GM23248 (cell line): Measurements from ENCODE around the gene IQSEC1. TPM values are rescaled to one million over a fixed set of nuclear protein-coding genes. Genes with fewer than 3 reads are reported as not detected.
A peak's percentile ranks its signal among the peaks of the same experiment; 100 is the strongest.

Experiments used
- DNase-seq: peaks from one replicate; pipeline ENCODE4 v3.0.0-alpha.2; 2015
- H2AFZ ChIP-seq: fragments of 200-600 bp; sonication (generic); 2 replicates; pipeline ENCODE4 v1.6.1; 2016; ENCODE audit warnings: antibody characterized with exemption
- H3F3A ChIP-seq: fragments of 200-600 bp; sonication (generic); 2 replicates; pipeline ENCODE4 v1.6.1; 2016; ENCODE audit warnings: mild to moderate bottlenecking, antibody characterized with exemption, mixed run types; ENCODE audit not compliant: insufficient read depth
- H3K27ac ChIP-seq: fragments of 200-600 bp; sonication (generic); 2 replicates; pipeline ENCODE4 v1.5.1; 2016; ENCODE audit warnings: mild to moderate bottlenecking
- H3K27me3 ChIP-seq: fragments of 200-600 bp; sonication (generic); replicated peaks from 2 replicates; pipeline ENCODE4 v1.6.1; 2016; ENCODE audit warnings: mild to moderate bottlenecking; ENCODE audit not compliant: insufficient read depth
- H3K36me3 ChIP-seq: fragments of 200-600 bp; sonication (generic); 2 replicates; pipeline ENCODE4 v1.6.1; 2016; ENCODE audit warnings: low read depth, mild to moderate bottlenecking
- H3K4me1 ChIP-seq: fragments of 200-600 bp; sonication (generic); 2 replicates; pipeline ENCODE4 v1.6.1; 2016; ENCODE audit warnings: mild to moderate bottlenecking; ENCODE audit not compliant: insufficient read depth
- H3K4me2 ChIP-seq: fragments of 200-600 bp; sonication (generic); one replicate; pipeline ENCODE4 v1.6.1; 2016; ENCODE audit warnings: mild to moderate bottlenecking; ENCODE audit not compliant: unreplicated experiment
- H3K4me3 ChIP-seq: fragments of 200-600 bp; sonication (generic); 2 replicates; pipeline ENCODE4 v1.5.1; 2016; ENCODE audit warnings: mild to moderate bottlenecking
- H3K79me2 ChIP-seq: fragments of 200-600 bp; sonication (generic); 2 replicates; pipeline ENCODE4 v1.6.1; 2016; ENCODE audit warnings: mild to moderate bottlenecking; ENCODE audit not compliant: insufficient read depth
- H3K9ac ChIP-seq: fragments of 200-600 bp; sonication (generic); 2 replicates; pipeline ENCODE4 v1.6.1; 2016; ENCODE audit warnings: mild to moderate bottlenecking
- H3K9me2 ChIP-seq: fragments of 200-600 bp; sonication (generic); 2 replicates; pipeline ENCODE4 v1.6.1; 2016; ENCODE audit warnings: mixed run types, mild to moderate bottlenecking, moderate library complexity; ENCODE audit not compliant: insufficient read depth
- H3K9me3 ChIP-seq: fragments of 200-600 bp; sonication (generic); one replicate; pipeline ENCODE4 v1.6.1; 2017; ENCODE audit warnings: low read depth
- H4K20me1 ChIP-seq: fragments of 200-600 bp; sonication (generic); 2 replicates; pipeline ENCODE4 v1.6.0; 2016; ENCODE audit not compliant: insufficient read depth
- EZH2 ChIP-seq: fragments of 200-600 bp; sonication (generic); IDR thresholded peaks from 2 replicates; pipeline ENCODE4 v1.6.1; 2018; ENCODE audit warnings: antibody characterized with exemption, mild to moderate bottlenecking; ENCODE audit not compliant: insufficient read depth, poor library complexity, severe bottlenecking
- EZH2phosphoT487 ChIP-seq: fragments of 200-600 bp; sonication (generic); IDR thresholded peaks from 2 replicates; pipeline ENCODE4 v1.6.1; 2018; ENCODE audit warnings: antibody characterized with exemption, moderate library complexity, mild to moderate bottlenecking, low read depth; ENCODE audit not compliant: insufficient read depth
- WGBS, 2 experiments: methylation state at CpG; one replicate each; pipeline ENCODE4 v1.1.6; 2015 to 2017; ENCODE audit warnings: low lambda C conversion rate in 2 of 2, low coverage in 1 of 2; ENCODE audit errors: missing lambda C conversion rate in 2 of 2; 5-methylcytosine and 5-hydroxymethylcytosine counted together
- in situ Hi-C: fragments of 300-500 bp; cut with MboI; formaldehyde crosslinking; loops from 2 replicates; pipeline ENCODE4 v1.15.0; 2020
- polyA plus RNA-seq: library from polyadenylated mRNA; unstranded; fragments of >200 nt; fragmentation: Nextera tagmentation; extraction: Ambion mirVana; gene quantifications from 2 replicates; pipeline ENCODE4 v1.2.1, GENCODE V29; 2016
- total RNA-seq: library from RNA; depleted of rRNA; stranded (reverse); fragments of >200 nt; shearing (Covaris generic); gene quantifications from 2 replicates; pipeline ENCODE4 v1.2.3, GENCODE V29; 2014

Gene IQSEC1
- total and polyA plus RNA-seq, 2 experiments from 2014 or later, result 5.1 to 21.6 TPM

DNA sequence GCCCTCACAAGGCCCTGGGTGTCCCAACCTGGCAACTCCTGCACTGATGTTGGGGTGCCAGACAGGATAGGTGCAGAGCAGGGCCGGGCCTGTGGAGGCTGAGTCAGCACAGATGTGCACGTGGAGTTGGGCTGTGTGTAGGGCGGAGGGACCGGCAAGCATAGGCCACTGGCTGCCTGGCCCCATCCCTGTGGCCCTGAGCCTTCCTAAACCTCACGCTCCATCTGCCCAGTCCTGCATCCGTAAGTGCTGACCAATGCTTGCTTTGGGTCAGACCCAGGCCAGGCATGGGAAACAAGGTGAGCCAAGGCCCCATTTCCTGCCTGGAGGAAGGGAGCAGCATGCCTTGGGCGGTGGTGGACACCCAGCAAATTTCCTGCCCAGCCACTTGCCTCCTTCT, 5.8 kb upstream of the IQSEC1 start:
- in situ Hi-C loops, result no loop called here
- 43 to 44% methylated on average over 6 to 7 of the region's 7 CpGs for WGBS, 2 experiments

DNA sequence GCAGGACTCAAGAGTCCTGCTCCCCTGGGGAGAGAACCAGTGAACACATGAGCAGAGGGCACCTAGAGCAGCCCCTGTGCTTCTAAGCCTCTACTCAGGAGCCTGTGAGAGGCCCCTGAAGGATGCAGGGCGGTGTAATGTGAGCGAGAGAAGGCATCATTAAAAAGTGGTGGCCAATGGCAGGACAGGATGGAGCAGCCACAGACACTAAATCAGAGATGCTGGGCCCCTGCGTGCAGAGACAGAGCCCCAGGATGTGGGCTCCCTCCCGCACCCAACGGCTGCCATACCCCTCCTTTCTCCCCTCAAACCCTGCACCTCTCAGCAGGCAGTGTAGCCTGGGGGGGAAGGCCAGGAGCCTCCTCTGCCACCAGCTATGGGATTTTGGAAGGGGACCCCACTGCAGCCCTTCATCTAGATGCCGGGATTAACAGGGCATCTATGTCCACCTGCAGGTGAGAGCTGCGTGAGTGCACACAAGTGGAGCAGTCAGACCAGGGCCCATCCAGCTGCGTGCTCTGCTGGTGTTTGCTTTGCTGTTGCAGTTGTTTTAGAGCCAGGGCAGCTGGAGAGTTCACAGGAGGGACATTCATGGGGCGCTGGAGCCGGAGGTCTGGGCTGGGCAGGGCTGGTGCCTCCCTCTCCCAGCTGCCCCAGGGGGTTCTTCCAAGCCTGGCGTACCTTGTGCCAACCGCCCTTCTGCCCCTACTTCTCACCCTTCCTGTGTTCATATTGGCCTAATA, 5.1 kb upstream of the IQSEC1 start:
- Histone ChIP-seq H3K9me3 (no peaks in the 10 kb centered on the region), H3K4me3 (no peak overlapping the region), H3K27ac (no peak overlapping the region), H3K79me2 (no peaks in the 10 kb centered on the region), H3K9ac (no peak overlapping the region), H3K4me1 (peaks cover 11% of the 10 kb centered on the region; the same call in 1 of the 2 replicates), H3F3A (no peaks in the 10 kb centered on the region), H3K36me3 (no peaks in the 10 kb centered on the region), H2AFZ (no peak overlapping the region), H3K27me3 (peaks cover 68% of the 10 kb centered on the region), H3K9me2 (no peaks in the 10 kb centered on the region), H4K20me1 (no peaks in the 10 kb centered on the region), H3K4me2 (no peak overlapping the region)
- no peak for DNase-seq
- WGBS, 2 experiments, result 66 to 69% methylated on average over 12 of the region's 12 CpGs
- in situ Hi-C loops, result no loop called here
- TF ChIP-seq EZH2phosphoT487, result no peak
- TF ChIP-seq EZH2, result no peak

More for the DNA sequence above, 5.8 kb upstream of the IQSEC1 start:
- Histone ChIP-seq H3K27ac (no peak overlapping the region), H3K4me1 (peaks cover 11% of the 10 kb centered on the region; the same call in 1 of the 2 replicates), H3F3A (no peaks in the 10 kb centered on the region), H3K79me2 (no peaks in the 10 kb centered on the region), H3K27me3 (peaks cover 61% of the 10 kb centered on the region), H3K4me2 (no peak overlapping the region), H3K9ac (no peak overlapping the region), H4K20me1 (no peaks in the 10 kb centered on the region), H3K4me3 (no peak overlapping the region), H3K9me2 (no peaks in the 10 kb centered on the region), H2AFZ (no peak overlapping the region), H3K36me3 (no peaks in the 10 kb centered on the region), H3K9me3 (no peaks in the 10 kb centered on the region)
- DNase-seq, result no peak
- TF ChIP-seq EZH2 (no peak), EZH2phosphoT487 (no peak)

DNA sequence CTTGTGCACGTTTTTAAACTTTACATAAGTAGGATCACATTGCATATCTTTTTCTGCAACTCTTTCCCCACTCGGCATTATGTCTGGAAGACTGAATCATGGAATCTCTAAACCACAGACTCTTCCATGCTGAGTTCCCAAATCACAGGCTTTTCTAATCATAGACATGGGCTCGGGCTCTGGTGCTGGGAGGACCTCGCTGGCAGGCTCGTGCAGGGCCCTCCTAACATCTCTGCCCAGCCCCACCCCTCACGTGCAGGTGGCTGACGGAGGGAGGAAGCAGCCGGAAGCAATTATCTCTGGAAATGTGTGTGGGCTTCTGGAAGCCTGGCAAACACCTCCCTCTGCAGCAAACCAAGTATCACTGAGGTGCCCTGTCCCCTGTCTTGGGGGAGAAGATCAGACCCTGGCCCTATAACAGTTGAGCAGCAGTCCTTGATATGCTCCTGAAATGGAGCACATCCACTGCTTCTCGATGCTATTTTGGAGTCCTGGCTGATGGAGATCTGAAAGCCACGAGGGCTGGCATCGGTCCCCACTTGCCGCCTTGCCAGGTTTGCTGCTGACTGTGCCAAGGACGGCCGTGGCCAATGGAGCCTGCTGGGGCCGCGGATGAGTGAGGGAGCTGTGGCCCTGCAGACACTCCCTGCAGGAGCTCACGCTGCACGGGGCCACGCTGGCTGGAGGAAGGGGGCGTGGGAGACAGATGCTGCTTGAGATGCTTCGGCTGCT, 4.4 kb upstream of the IQSEC1 start:
- Histone ChIP-seq H3K9ac (no peak overlapping the region), H3F3A (no peaks in the 10 kb centered on the region), H3K79me2 (no peaks in the 10 kb centered on the region), H3K27ac (no peak overlapping the region), H4K20me1 (no peaks in the 10 kb centered on the region), H3K4me1 (peaks cover 11% of the 10 kb centered on the region; the same call in 1 of the 2 replicates), H3K4me3 (no peak overlapping the region), H3K27me3 (peaks cover 74% of the 10 kb centered on the region), H3K9me2 (no peaks in the 10 kb centered on the region), H3K4me2 (no peak overlapping the region), H3K36me3 (no peaks in the 10 kb centered on the region), H2AFZ (no peak overlapping the region), H3K9me3 (no peaks in the 10 kb centered on the region)
- peak; percentile 59 for DNase-seq
- 3 to 6% methylated on average over 17 to 21 of the region's 21 CpGs for WGBS, 2 experiments
- TF ChIP-seq EZH2phosphoT487 (no peak), EZH2 (no peak)
- in situ Hi-C loops, result no loop called here

DNA sequence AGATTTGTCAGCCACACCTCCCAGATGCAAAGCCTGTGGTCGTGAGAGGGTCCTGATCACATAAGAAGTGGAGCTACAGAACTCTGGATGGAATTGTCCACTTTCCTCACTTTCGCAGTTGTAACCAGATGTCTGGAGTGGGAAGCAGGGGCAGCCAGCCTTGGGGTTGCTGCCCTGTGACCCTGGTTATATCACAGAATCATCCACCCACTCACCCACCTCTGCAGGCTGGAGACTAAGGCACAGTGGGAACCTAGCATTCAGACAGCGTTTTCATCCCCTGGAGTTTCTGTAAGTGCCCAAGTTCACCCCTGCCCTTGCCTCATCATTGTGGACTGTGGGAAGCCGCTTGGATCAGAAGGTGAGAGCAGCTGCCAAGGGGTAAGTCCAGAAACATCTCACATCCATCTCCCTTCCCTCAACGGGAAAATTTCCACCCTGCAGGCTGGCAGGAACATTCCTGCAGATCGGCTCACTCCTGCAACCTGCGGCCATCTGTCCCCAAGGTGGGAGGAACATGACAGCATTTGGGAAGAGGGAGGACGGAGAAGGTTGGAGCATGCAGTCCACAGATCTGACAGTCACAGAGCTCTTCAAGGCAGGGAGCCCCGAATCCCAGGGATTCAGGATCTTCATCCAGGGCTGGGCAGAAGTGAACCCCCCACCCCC, 2.9 kb upstream of the IQSEC1 start:
- Histone ChIP-seq H3K4me3 (no peak overlapping the region), H2AFZ (no peak overlapping the region), H3K27ac (no peak overlapping the region), H3K9me2 (no peaks in the 10 kb centered on the region), H3K36me3 (no peaks in the 10 kb centered on the region), H3K4me1 (peaks cover 11% of the 10 kb centered on the region; the same call in 1 of the 2 replicates), H3K9ac (no peak overlapping the region), H3K9me3 (no peaks in the 10 kb centered on the region), H3F3A (no peaks in the 10 kb centered on the region), H3K27me3 (peaks cover 78% of the 10 kb centered on the region), H4K20me1 (no peaks in the 10 kb centered on the region), H3K4me2 (no peak overlapping the region), H3K79me2 (no peaks in the 10 kb centered on the region)
- no peak for DNase-seq
- in situ Hi-C loops, result no loop called here
- WGBS, 2 experiments, result 15 to 16% methylated on average over 9 of the region's 9 CpGs
- TF ChIP-seq EZH2phosphoT487, result no peak
- no peak for TF ChIP-seq EZH2
